GM19099 (cell line): ENCODE results near the gene EBP.

Experiments
- POLR2A ChIP-seq: IDR thresholded peaks from 3 replicates; pipeline ENCODE4 v1.6.1; 2011; ENCODE audit warnings: low read depth; ENCODE audit not compliant: insufficient read length; ENCODE audit errors: extremely low read depth

The EBP gene

GRCh38 chrX:48521353-48522243 lies at the start of gene EBP:
TSS of gene EBP (plus strand) at chrX:48521808. CDS start at chrX:48523772, 1,964 bp downstream.
- peak; percentile 86 for TF ChIP-seq POLR2A

- no peak for TF ChIP-seq POLR2A
These were observed 49.4 kb upstream of the EBP start for GRCh38 chrX:48472225-48472624.

GRCh38 chrX:48472851-48473703 lies 48.5 kb upstream of the EBP start:
- no peak for TF ChIP-seq POLR2A

GRCh38 chrX:48473704-48473990 lies 48.0 kb upstream of the EBP start:
- TF ChIP-seq POLR2A, result no peak

GRCh38 chrX:48474127-48474526 lies 47.5 kb upstream of the EBP start:
- TF ChIP-seq POLR2A, result no peak

- no peak for TF ChIP-seq POLR2A
These were observed 47.0 kb upstream of the EBP start for GRCh38 chrX:48474581-48474980.

- TF ChIP-seq POLR2A, result no peak
These were observed 46.3 kb upstream of the EBP start for GRCh38 chrX:48475296-48475695.

- peak; percentile 57 for TF ChIP-seq POLR2A
These were observed 45.6 kb upstream of the EBP start, which contains the start of gene FTSJ1 for GRCh38 chrX:48475774-48476577. TSS of gene FTSJ1 (plus strand) at chrX:48476199. CDS start at chrX:48478048, 1,849 bp downstream.

GRCh38 chrX:48476919-48477318 lies 44.7 kb upstream of the EBP start:
- no peak for TF ChIP-seq POLR2A

- TF ChIP-seq POLR2A, result no peak
These were observed 43.5 kb upstream of the EBP start for GRCh38 chrX:48477960-48478755.

- no peak for TF ChIP-seq POLR2A
These were observed 42.8 kb upstream of the EBP start for GRCh38 chrX:48478806-48479205.

GRCh38 chrX:48480142-48480541 lies 41.5 kb upstream of the EBP start:
- no peak for TF ChIP-seq POLR2A

- no peak for TF ChIP-seq POLR2A
These were observed 41.0 kb upstream of the EBP start for GRCh38 chrX:48480583-48480982.

- TF ChIP-seq POLR2A, result no peak
These were observed 39.1 kb upstream of the EBP start for GRCh38 chrX:48482526-48482925.
